HG02973 (cell line): Measurements from ENCODE around the gene BCL2L15.
"Not testable (repeated sequence)": the region's sequence is repeated elsewhere in the genome, so short reads cannot be mapped to it uniquely, and the experiment has no call there.

ENCODE experiments used
- ATAC-seq: cut with Tn5 transposase; IDR thresholded peaks from one replicate; pipeline ENCODE4 v1.9.1; 2021; ENCODE audit warnings: moderate library complexity; ENCODE audit not compliant: unreplicated experiment

BCL2L15 gene

DNA sequence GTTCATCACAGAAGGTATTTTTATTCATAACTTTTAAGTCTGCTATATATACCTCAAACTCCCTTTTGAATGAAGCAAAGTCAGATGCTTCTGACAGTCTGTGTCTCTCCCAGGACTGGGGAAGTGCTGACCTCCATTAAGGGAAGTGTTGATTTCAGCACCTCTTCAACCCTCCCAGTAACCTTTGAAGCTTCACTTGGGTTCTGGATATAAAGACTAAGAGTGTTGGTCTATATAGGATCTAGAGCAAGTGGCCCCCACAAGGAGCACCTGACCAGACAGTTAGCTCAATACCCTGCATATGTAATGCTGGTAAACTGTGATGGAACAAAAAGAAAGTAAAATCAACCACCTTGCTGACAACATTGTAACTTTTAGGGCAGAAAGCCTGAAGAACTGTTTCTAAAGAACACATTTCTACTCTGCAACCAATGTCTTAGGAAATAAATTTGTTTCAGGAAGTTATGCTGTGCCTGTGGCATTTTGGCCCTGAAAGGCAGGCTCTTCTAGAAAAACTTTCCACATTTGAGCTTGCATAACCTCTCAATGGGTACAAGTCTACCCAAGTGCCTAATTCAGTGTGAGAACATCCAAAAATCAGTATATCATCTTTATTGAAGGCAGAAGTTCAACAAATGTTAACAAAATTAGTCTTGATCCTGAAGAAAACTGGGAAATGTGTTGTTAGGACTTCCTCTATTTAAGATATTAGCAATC, 15.0 kb downstream of the BCL2L15 start:
- ATAC-seq: no peak

GRCh38 chr1:113871597-113872113, 15.7 kb downstream of the BCL2L15 start, which contains the start of gene PTPN22:
Gene PTPN22 (minus strand): TSS chr1:113871712.
- ATAC-seq: peak; percentile 92

GRCh38 chr1:113870778-113871177, 16.6 kb downstream of the BCL2L15 start:
- ATAC-seq: no peak

DNA sequence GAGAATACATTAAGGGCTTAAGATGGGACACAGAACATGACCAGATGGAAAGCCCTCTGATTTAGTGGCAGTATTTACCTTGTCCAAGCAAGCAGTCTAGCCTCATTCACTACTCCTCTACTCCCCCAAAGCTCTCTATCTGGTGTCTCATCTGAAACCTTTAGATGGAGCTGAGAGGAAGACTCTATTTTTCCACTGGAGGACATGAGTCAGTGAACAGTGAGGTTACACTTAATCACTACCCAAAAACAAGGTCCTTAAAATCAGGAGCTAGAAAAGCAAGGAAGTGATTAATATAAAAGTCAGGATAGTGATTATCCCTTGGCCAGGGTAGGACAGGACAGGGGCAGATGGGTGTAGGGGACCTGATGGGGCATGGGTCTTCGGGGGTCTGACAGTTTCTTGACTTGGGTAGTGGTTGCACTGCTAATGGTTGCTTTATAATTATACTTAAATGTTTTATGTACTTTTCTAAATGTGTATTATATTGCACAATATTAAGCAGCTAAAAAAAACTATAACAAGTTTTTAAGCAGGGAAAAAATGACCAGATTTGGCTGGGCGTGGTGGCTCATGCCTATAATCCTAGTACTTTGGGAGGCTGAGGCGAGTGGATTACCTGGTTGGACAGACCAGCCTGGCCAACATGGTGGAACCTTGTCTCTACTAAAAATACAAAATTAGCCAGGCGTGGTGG, 18.8 kb downstream of the BCL2L15 start:
- no peak for ATAC-seq

GRCh38 chr1:113861641-113862040, 25.7 kb downstream of the BCL2L15 start:
- no peak for ATAC-seq

GRCh38 chr1:113860891-113861290, 26.5 kb downstream of the BCL2L15 start:
- ATAC-seq: no peak

GRCh38 chr1:113859478-113860175, 27.8 kb downstream of the BCL2L15 start:
- peak; percentile 86 for ATAC-seq

DNA sequence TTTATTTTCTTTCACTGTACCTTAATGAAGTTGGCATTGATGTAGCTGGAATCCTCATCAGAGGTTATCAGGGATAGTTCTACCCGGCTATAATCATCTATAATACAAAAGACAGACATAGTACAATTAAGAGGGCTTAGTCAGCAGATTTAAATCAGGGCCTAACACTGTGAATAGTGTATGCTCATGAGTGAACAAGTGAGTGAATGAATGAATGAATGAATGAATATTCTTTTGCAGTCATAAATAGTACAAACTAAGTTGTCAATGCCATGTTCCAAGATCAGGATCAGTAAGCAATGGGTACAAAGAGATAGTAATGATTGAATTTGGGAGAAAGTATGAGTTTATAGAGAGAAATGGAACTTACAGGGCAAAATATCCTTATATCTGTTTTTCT, 28.4 kb downstream of the BCL2L15 start:
- no peak for ATAC-seq

DNA sequence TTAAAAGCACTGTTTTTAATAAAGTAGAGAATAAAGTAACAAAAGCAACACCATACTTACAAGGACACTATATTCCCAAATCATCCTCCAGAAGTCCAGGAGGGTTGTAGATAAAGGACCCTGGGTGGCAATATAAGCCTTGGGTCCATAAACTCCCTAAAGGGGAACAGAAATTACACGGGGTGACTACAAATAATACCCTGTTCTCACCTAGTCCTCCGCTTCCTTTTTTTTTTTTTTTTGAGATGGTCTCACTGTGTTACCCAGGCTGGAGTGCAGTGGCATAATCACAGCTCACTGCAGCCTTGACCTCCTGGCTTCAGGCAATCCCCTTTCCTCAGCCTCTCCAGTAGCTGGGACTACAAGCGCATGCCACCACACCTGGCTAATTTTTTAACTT, 29.0 kb downstream of the BCL2L15 start:
- ATAC-seq: no peak

DNA sequence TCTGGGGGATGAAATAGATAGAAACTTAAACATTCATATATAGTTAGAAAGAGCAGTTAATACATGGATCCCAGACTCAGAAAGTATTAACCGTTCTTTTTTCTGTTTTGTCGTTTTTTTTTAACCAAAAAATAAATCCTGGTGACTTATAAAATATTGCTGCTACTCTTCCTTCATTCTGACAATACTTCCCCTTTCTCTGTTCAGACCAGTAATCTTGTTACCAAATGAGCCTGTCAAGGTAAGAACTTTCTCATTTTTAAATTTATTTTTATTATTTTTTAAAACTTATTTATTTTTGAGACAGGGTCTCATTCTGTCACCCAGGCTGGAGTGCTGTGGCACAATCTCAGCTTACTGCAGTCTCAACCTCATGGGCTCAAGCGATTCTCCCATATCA, 29.6 kb downstream of the BCL2L15 start:
- no peak for ATAC-seq

DNA sequence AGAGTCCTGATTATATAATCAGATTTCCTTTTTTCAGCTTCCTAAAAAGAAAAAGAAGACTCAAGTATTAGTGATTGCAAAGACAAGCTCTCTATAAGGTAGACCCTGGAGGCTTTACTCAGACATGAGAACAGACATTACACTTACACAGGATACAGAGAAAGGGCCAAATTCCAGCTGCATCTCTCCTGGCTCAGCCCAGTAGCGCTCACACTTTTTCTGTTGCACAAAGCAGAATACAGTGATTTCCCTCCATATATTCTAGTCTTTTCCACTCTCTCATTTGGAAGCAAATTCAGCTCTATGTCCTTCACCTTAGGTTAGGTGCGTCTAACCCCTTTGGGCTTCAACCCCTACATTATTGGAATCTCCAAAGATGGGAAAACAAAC, 31.0 kb downstream of the BCL2L15 start:
- ATAC-seq: no peak

DNA sequence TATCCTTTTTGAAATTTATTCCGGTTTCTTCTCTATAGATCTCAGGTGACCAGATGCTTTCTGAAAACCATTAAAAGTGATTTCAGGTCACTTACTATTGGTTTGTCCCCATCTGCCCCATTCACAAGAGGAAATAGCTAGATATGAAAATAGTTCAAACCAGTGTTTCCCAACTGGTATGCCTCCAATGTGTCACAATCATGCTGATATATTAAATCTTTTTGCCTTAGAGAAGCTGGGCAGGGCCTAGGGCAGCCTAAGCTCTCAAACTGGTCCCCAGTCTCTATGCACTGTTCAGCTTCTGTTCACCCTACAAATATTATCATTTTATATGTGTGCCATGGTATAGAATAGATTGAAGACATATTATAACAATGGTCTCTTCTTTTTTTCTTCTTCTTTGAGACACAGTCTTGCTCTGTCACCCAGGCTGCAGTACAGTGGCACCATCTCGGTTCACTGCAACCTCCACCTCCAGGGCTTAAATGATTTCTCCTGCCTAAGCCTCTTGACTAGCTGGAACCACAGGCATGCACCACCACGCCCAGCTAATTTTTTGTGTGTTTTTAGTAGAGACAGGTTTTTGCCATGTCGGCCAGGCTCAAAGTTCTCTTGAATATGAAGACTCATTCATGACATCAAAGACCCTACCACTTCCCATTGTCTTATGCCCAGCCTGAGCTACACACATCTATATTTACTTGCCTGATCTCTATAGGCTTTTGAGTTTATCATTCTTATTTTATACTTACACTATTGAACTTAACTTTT, 31.6 kb downstream of the BCL2L15 start:
- ATAC-seq: no peak

DNA sequence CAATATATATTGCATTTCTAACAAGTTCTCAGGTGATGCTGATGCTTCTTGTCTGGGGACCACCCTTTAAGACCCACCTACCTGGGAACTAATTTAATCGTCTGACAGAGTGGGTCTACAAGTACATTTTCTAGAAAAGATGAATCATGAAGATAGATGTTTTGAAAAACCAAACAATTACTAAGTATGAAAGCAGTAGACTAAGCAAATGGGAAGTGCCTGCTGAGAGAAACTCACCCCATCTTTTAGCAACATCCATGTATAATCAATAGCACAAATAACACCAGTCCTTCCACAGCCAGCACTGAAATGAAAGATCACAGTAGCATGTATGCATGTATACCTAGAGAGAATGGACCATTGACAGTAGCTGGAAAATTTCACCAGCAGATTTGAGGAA, 33.1 kb downstream of the BCL2L15 start:
- no peak for ATAC-seq

GRCh38 chr1:113852694-113853093, 34.7 kb downstream of the BCL2L15 start:
- not testable (repeated sequence) for ATAC-seq

DNA sequence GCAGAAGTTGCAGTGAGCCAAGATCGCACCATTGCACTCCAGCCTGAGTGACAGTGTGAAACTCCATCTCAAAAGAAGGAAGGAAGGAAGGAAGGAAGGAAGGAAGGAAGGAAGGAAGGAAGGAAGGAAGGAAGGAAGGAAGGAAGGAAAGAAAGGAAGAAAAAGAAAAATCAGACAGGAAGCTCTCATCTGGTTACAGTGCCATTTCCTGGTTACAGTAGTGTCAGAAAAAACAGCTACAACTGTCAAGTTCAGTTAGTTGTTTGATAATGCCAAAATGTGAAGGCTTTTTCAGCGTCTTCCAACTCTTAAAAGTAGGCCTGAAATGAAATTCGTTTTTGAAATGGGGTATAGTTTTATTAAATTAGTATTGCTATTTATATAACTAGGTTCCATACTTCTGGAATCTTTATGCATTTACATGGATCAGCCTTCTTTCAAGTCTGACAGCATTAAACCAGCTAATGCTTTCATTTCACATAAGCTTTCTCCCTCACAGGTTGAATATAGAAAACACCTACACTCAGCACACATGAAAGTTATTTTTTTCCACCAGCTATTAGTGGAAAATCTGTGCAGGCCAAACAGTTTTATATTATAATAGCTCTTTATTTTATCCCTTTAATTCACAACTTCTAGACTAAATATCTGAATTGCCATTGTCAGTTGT, 37.1 kb downstream of the BCL2L15 start:
- ATAC-seq: no peak

DNA sequence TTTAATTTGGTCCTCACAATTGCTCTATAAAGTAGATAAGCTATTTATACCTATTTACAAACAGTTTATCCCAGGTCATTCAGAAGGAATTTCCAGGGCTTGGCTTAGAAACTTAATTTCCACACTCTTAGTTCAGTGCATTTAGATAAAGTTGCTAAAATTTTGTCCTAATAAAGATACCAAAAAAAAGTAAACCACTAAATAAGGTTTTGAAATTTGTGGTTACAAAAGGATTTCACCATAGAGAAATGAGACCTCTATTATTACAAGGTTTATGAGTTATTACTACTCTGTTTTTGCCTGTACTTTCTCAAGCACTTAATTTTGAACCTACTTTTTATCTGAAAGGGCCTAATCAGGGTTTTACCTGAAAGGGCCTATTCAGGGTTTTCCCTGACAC, 38.3 kb downstream of the BCL2L15 start:
- ATAC-seq: no peak

DNA sequence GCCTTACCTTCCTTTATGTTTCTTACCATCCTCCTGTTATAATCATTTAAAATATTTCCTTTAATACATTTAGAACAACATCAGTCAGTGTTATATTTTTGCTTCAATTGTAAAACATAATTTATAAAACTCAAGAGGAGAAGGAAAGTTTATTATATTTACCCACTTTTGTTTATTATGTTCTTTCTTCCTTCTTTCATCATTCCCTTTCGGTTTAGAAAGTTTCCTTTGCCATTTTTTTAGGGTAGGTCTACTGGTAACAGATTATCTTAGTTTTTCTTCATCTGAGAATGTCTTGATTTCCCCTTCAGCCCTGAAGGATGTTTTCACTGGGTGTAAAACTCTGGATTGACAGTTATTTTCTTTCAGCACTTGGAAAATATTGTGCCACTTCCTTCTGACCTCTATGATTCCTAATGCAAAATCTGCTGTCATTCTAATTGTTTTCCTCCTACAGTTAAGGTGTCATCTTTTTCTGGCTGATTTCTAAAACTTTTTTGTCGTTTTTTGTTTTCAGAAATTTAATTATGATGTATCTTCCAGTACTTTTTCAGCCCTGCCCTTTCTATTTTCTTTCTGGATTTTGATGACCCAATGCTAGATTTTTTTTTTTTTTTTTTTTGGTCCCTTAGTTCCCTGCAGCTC, 40.9 kb downstream of the BCL2L15 start:
- ATAC-seq: no peak

- no peak for ATAC-seq
Observed at GRCh38 chr1:113836534-113836933, 50.8 kb downstream of the BCL2L15 start.

GRCh38 chr1:113835686-113836290, 51.6 kb downstream of the BCL2L15 start:
- no peak for ATAC-seq

DNA sequence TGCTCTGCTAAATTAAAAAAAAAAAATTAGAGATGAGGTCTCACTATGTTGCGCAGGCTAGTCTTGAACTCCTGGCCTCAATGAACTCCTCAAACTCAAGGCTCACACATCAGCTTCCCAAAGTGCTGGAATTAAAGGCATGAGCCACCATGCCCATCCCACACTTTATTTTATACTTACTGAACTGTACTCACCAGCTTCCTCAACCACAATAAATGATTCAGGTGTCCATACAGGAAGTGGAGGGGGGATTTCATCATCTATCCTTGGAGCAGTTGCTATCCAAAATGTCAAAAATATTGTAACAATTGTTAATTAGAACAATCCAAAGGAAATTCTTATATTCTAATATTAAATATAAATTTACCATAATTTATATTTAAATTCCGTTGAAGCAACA, 52.7 kb downstream of the BCL2L15 start:
- no peak for ATAC-seq
